GDM1 (cell line): ENCODE measurements around the gene FOXO1.
"Not testable (repeated sequence)": the region's sequence is repeated elsewhere in the genome, so short reads cannot be mapped to it uniquely, and the experiment has no call there.

Experiments
- DNase-seq: peaks from one replicate; lab custom pipeline; 2025; lab: John Stamatoyannopoulos, UW

The FOXO1 gene

GRCh38 chr13:40666045-40666932, at the start of gene FOXO1:
TSS of gene FOXO1 (minus strand) at chr13:40666641. CDS start at chr13:40666212, 429 bp downstream.
- DNase-seq = peak; percentile 91

GRCh38 chr13:40714433-40714832, 48.0 kb upstream of the FOXO1 start:
- not testable (repeated sequence) for DNase-seq

GRCh38 chr13:40706439-40706838, 40.0 kb upstream of the FOXO1 start:
- DNase-seq = no peak

- DNase-seq = no peak
These were observed 31.3 kb upstream of the FOXO1 start for GRCh38 chr13:40697711-40698110.

- no peak for DNase-seq
These were observed 28.0 kb upstream of the FOXO1 start for GRCh38 chr13:40694426-40694825.

GRCh38 chr13:40692946-40693345, 26.5 kb upstream of the FOXO1 start:
- DNase-seq = no peak

- no peak for DNase-seq
These were observed 22.3 kb upstream of the FOXO1 start for GRCh38 chr13:40688781-40689180.

- DNase-seq = no peak
These were observed 16.2 kb upstream of the FOXO1 start for GRCh38 chr13:40682449-40683240.

GRCh38 chr13:40681341-40682146, 15.1 kb upstream of the FOXO1 start:
- peak; percentile 57 for DNase-seq

- DNase-seq = no peak
These were observed 14.3 kb upstream of the FOXO1 start for GRCh38 chr13:40680659-40681323.

GRCh38 chr13:40679480-40679985, 13.1 kb upstream of the FOXO1 start:
- no peak for DNase-seq

- DNase-seq = no peak
These were observed 10.6 kb upstream of the FOXO1 start for GRCh38 chr13:40677064-40677463.

GRCh38 chr13:40676007-40676406, 9.6 kb upstream of the FOXO1 start:
- DNase-seq = no peak

- DNase-seq = no peak
These were observed 7.0 kb upstream of the FOXO1 start for GRCh38 chr13:40673414-40673813.

- no peak for DNase-seq
These were observed 6.4 kb upstream of the FOXO1 start for GRCh38 chr13:40672765-40673397.

GRCh38 chr13:40671956-40672764, 5.7 kb upstream of the FOXO1 start:
- no peak for DNase-seq

- DNase-seq = no peak
These were observed 3.9 kb upstream of the FOXO1 start for GRCh38 chr13:40670307-40670706.

GRCh38 chr13:40668335-40668734, 1.9 kb upstream of the FOXO1 start:
- DNase-seq = no peak

- DNase-seq = no peak
These were observed 1.2 kb upstream of the FOXO1 start for GRCh38 chr13:40667622-40667978.
